Measurements from ENCODE around the gene ZMYM4.
"Not testable (repeated sequence)": the region's sequence is repeated elsewhere in the genome, so short reads cannot be mapped to it uniquely, and the experiment has no call there.

ZMYM4 gene

DNA sequence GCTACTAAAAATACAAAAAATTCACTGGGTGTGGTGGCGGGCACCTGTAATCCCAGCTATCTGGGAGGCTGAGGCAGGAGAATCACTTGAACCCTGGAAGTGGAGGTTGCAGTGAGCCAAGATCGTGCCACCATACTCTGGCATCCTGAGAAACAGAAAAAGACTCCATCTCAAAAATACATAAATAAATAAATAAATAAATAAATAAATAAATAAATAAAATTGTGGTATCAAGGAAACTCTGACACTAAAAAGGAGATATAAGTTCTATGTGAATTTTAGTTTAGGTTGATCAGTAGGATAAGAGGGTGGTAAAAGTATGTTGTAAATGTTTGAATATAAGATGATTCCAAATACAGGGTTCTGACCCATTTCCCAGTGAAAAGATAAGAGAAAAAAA is 63.1 kb downstream of the ZMYM4 start:
- not testable (repeated sequence) for FAIRE-seq

DNA sequence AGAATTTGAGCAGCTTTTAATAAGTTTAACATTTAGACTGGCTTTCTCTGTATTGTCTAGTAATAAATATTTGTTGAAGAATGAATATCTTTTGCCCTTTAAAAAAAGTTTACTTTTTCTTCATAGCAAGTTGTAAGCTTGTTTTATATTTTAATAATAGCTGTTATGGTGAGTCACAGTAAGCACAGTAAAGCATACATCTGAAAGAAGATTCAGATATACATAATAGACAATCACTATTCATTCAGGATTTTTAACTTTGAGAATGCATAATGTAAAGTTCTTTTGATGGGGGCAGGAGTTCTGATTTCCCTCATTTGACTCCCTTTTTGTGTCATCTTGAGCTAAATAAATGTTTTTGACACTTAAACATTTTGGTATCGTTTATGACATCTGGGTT is 66.0 kb downstream of the ZMYM4 start:
- no peak for FAIRE-seq

DNA sequence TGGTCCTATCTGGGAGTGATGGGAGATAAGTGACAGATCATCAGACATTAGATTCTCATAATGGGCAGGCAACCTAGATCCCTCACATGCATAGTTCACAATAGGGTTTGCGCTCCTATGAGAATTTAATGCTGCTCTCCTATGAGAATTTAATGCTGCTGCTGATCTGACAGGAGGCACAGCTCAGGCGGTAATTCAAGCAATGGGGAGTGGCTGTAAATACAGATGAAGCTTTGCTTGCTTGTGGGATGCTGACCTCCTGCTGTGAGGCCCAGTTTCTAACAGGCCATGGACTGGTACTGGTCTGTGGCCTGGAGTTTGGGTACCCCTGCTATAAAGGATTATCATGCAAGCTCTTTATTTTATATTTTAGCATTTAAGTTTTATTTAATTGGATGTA is 72.0 kb downstream of the ZMYM4 start:
- FAIRE-seq, result no peak

DNA sequence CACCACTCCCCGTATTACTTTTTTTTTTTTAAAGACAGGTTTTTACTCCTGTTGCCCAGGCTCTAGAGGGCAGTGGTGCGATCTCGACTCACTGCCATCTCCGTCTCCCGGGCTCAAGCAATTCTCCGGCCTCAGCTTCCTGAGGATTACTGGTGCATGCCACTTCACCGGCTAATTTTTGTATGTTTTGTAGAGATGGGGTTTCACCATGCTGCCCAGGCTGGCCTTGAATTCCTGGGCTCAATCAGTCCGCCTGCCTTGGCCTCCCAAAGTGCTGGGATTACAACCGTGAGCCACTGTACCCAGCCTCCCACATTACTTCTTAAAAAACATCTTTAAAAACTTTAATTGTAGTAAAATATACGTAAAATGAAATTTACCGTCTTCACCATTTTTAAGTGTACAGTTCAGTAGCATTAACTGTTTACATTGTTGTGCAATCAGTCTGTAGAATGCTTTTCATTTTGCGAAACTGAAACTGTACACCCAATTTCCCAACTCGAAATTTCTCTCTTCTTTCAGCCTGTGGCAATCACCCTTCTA is 77.0 kb downstream of the ZMYM4 start:
- no peak for FAIRE-seq

DNA sequence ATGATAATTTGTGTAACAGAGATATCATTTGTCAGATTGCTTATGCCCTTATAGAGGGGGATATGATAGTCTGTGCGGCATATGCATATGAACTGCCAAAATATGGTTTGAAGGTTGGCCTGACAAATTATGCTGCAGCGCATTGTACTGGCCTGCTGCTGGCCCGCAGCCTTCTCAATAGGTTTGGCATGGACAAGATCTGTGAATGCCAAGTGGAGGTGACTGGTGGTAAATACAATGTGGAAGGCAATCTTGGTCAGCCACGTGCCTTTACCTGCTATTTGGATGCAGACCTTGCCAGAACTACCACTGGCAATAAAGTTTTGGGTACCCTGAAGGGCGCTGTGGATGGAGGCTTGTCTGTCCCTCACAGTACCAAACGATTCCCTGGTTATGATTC is 82.4 kb downstream of the ZMYM4 start:
- no peak for FAIRE-seq

DNA sequence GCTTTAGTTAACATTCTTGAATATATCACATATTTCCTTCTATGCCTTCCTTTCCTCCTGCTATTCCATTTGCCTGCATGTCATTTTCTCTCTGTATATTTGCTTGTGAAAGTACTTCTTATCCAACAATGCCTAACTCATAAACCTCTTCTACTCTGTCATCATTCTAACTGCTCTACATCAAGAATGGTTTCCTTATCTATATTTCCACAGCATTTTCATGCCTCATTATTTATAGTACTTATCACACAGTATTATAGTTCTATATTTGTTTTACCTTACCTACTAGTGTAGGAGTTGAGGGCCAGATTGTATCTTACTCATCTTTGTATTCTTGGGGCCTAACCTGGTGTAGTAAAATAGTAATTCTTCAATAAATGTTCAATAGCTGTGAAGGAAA is 91.5 kb downstream of the ZMYM4 start:
- no peak for FAIRE-seq

DNA sequence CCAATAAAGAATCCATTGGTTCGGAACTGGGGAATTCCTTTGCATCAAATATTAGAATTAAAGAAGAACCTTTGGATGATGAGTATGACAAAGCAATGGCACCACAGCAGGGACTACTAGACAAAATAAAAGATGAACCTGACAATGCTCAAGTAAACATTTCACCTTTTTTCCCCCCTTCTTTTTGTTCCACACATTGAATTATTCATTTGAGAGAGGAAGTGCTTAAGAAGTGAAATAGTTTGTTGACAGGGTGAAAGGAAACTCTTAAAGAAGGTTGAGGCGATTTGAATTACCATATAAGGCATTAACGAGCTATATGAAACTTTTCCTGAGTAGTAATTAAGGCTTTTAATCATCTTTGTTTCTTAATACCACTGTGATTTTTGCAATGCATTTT is 93.1 kb downstream of the ZMYM4 start:
- FAIRE-seq, result no peak

DNA sequence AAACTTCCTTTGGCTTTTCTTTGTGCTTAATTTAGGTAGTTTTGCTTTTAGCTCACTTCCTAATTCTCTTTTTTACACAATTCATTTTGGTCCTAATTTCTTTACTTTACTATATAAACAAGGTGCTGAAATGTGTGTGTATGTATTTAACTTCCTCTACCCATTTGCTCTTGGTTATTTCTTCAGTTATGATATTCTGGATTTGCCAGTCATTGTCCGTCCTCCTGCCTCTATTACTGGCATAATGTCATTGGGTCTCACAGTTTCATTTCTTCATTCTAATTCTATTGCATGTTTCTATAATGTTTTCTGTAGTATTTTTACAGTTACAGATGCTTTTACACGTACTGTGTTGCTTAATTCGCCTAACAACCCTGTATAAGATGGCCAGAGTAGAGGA is 96.2 kb downstream of the ZMYM4 start:
- no peak for FAIRE-seq

DNA sequence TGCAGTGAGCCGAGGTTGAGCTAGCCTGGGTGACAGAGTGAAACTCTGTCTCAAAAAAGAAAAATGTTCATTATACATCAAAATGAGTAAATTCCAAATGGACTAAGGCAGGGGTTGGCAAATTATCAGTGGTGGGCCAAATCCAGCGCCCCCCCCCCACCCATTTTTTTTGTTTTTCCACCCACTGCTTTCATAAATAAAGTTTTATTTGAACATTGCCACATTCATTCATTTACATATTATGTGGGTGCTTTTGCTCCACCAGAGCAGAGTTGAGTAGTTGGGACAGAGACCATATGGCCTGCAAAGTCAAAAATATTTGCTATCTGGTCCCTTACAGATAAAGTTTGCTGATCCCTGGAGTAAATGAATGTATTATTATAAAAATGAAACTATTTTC is 99.4 kb downstream of the ZMYM4 start:
- no peak for FAIRE-seq

DNA sequence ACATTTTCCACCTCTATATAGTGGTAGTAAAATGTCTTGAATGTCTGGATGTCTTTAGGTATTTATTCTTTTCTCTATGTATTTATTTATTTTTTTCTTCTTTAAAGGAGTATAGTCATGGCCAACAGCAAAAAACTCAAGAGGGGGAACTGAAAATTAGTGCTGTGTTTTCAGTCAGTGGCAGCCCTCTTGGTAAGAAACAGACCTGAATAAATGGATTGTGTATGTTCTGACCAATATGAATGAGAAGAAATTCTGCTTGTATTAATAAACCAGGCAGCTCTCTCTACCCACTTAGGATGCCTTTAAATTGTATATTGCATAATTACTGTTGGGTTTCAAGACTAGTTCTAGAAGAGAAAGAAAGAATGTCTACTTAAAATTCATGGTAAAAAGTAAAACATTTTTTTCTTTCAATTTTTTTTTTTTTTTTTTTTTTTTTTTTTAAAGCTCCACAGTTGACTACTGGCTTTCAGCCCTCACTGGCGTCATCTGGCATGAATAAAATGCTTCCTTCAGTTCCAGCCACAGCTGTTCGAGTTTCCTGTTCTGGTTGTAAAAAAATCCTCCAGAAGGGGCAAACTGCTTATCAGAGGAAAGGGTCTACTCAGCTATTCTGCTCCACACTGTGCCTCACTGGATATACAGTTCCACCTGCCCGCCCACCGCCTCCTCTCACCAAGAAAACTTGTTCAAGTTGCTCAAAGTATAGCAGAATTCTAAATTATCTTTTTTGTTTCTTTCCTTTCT is 101.6 kb downstream of the ZMYM4 start:
- FAIRE-seq, result peak; percentile 95

DNA sequence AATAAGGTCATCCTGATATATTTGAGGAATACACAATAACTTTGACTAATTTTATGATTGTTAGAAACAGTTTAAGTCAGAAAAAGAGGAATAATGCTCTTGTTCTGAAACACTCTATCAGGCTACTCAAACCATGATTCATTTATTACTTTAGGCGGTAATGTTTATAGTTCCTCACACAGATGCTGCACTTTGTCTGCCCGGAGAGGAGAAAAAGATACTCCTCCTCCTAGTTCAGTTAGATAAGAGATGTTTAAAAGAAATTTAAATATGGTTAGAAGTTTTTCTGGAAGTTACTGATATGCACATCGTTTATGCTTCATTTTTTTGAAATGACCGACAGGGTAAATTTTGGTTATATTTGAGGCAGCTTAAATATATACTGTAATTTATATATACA is 103.0 kb downstream of the ZMYM4 start:
- peak; percentile 94 for FAIRE-seq

DNA sequence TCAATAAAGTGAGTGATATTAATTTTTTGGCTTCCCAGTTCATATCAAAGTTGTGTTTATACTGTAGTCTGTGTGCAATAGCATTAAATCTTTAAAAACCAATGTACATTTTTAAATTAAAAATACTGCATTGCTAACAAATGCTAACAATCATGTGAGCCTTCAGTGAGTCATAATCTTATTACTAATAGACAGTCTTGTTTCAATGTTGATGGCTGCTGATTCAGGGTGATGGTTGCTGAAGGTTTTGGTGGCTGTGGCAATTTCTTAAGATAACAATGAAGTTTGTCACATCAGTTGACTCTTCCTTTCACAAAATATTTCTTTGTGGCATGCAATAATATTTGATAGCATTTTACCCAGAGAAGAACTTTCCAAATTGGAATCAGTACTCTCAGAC is 109.0 kb downstream of the ZMYM4 start:
- FAIRE-seq, result no peak

DNA sequence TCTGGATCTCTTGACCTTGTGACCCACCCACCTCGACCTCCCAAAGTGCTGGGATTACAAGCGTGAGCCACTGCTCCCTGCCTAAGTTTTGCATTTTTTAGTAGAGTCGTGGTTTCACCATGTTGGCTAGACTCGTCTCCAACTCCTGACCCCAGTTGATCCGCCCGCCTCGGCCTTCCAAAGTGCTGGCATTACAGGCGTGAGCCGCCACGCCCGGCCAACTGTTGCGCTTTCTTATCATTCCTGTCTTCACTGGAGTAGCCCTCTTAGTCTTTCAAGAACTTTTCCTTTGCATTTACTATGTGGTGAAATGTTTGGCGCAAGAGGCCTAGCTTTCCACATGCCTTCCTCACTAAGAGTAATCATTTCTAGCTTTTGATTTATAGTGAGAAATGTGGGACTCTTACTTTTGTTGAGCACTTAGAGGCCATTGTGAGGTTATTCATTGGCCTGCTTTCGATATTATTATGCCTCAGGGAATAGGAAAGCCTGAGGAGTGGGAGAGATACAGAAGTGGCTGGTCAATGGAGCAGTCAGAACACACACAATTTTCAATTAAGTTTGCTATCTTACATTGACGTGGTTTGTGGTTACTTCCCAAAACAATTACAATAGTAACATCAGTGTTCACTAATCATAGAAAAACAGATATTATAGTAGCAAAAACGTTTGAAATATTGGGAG is 111.0 kb downstream of the ZMYM4 start:
- FAIRE-seq, result no peak

DNA sequence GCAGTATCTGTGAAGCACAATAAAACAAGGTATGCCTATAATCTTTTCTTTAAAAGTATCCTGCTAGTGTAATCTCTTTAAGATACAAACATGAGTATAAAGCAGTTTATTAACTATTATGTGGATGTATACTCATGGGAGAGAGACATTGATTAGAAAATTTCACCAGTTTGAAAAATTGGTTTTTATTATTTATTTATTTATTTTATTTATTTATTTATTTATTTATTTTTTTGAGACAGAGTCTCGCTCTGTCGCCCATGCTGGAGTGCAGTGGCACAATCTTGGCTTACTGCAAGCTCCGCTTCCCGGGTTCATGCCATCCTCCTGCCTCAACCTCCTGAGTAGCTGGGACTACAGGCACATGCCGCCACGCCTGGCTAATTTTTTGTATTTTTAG is 111.6 kb downstream of the ZMYM4 start:
- not testable (repeated sequence) for FAIRE-seq

DNA sequence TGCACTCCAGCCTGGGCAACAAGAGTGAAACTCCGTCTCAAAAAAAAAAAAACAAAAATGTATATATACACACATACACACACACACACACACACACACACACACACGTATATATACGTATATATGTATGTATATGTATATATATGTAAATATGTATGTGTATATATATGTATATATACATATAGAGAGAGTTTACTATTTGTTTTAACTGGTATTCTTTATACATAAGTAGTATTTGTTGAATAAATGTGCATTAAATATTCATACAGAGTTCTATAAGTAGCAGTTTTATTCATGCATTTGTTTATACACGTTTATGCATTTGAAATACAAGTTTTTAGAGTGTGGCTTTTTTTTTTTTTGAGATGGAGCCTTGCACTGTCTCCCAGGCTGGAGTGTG is 113.6 kb downstream of the ZMYM4 start:
- FAIRE-seq, result no peak

DNA sequence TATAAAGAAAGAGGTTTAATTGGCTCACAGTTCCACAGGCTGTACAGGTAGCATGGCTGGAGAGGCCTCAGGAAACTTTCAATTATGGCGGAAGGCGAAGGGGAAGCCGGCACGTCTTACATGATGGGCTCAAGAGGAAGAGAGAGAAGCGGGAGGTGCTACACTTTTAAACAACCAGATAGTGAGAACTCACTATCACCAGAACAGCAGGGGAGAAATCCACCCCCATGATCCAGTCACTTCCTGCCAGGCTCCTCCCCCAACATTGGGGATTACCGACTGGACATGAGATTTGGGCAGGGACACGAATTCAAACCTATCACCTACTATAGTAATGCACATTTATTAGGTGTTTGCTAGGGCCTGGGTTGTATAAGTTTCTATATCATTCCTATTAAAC is 117.8 kb downstream of the ZMYM4 start:
- no peak for FAIRE-seq

DNA sequence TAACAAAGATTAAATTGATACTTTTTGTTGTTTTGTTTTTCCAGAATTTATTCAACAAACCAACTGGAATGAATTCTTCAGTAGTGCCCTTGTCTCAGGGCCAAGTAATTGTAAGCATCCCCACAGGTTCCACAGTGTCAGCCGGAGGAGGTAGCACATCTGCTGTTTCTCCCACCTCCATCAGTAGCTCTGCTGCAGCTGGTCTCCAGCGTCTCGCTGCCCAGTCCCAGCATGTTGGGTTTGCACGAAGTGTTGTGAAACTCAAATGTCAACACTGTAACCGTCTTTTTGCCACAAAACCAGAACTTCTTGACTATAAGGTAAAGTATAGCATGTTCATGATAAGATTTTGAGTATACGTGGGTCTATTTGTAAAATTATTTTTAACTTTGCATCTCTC is 118.5 kb downstream of the ZMYM4 start:
- FAIRE-seq, result no peak

DNA sequence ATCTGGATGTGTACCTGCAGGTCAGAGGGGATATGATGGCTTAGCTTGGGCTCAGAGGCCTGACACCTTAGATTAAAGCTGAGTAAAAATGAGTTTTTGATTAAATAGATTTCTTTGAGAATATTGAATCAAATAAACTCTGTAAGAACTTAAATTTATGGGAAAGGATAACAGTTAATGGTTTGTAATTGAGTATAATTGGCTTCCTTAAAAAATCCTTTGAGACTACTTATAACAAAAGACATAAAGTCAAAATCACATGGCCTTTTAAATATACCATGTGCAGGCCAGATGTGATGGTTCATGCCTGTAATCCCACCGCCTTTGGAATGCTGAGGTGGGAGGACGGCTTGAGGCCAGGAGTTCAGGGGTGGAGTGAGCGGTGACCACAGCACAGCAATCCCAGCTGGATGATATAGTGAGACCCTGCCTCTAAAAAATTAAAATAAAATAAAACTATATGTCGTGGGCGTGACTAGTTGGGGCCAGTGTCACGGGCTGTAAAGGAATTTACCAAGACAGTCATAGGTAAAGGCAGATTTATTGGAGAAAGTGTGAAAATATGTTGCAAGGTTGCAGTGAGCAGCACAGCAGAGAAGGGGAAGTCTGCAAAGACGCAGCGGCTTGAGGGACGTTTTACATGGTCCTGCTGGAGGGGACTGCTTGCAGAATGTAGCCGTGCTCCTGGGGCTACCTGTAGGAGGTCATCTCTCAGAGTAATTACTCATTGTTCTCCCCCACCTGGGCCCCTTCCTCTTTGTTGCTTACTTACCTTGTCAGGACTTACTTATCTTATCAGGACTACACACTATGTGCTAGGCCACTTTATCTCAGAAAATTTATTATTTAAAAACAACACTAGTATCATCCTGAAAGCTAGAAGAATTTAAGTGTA is 122.3 kb downstream of the ZMYM4 start:
- peak; percentile 82 for FAIRE-seq

DNA sequence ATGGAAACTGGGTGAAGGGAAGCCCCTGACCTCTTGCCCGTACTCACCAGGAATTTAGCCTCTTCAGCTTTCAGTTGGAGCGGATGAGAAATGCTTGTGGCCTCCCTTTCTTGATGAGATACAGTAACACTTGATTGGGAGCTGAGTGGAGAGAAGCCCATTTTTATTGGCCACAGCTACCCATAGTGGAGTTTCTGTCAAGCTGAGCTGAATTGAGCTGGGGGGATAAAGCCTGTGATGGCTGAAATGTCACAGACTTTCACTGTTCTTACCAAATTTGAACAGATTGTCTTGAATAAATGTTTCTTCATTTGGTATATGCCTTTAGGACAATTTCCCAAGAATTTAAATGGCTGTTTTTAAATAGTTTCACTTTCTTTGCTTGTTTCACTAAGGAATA is 125.9 kb downstream of the ZMYM4 start:
- FAIRE-seq, result no peak

DNA sequence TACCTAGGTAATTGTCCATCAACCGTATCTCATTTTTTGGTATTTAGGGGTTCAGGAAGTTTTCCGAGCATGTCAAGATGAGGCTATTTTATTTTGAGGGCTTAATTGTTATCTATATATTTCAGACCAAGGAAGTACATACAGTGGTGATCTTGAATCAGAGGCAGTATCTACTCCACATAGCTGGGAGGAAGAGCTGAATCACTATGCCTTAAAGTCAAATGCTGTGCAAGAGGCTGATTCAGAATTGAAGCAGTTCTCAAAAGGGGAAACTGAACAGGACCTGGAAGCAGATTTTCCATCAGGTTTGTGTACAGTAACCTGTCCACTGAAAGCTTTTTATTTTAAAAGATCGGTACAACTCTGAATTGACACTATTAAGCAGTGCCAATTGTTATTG is 130.2 kb downstream of the ZMYM4 start:
- FAIRE-seq, result no peak

DNA sequence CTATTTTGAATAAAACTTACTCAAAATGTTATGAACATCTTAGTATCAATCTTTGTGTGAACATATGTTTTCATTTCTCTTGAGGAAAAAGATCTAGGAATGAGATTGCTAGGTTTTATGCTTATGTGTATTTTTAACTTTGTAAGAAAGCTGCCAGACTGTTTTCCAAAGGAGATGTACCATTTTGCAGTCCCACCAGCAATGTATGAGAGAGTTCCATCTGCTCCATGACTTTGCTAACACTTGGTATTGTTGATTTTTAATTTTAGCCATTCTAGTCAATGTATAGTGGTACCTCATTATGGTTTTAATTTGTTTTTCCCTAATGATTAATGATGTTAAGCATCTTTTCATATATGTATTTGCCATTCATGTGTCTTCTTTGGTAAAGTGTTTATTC is 132.5 kb downstream of the ZMYM4 start:
- FAIRE-seq, result no peak

DNA sequence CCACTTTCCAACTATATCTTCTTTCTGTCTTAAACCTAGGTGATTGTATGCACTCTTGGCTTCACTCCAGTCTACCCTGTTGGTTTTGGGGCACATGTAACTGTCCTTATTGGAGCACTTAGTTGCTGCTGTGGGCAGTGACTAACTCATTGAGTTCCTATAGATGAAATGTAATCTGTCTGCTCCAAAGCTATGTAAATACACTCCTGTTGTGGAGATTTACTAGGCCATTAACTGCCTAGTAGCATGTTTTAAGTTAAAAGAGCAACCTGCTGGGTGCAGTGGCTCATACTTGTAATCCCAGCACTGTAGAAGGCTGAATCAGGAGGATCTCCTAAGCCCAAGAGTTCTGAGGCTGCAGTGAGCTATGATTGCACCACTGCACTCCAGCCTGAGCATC is 137.6 kb downstream of the ZMYM4 start:
- no peak for FAIRE-seq

DNA sequence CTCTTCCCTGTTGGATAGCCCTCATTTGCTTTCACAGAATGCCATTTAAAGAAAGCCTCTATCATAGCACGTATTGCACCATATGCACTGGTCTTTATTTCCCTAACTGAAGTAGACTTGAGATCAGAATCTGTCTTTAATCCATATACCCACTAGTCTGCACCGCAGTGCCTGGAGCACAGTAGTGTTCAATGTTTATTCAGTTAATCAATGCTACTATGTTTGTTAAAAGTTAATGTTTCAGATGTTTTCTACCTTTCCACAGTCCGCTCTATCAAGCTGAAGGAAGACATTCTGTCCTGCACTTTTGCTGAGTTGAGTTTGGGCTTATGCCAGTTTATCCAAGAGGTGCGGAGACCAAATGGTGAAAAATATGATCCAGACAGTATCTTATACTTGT is 139.2 kb downstream of the ZMYM4 start:
- FAIRE-seq, result no peak
